Measurements from ENCODE around the gene CIBAR2.

CIBAR2 gene

DNA sequence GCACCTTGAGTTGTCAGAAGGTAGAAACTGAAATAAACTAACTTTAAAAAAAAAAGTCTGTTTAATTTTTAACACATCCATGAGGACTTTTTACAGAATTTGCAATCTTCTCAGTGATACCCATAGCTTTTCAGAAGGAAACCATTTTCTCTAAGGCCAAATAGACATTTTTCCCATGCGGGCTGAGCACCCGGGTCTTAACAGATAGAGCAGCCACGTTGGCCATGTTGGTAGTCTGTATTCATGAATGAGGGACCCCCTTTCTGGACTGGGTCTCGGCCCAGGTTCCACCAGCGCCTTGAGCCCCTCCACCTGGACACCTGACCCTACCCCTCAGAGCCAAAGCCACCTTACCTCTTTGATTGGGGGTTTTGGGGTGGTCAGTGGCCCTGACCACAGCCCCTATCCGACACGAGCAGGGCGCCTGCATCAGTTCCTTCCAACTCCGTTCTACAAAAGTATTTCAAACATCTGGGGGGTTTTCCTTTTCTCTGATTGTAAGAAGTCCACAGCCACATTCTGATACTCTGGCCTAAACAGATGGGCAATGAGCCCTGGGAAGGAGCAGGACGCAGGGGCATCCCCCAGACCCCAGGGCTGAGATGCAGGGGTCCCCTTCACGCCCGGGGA is 18.0 kb downstream of the CIBAR2 start:
- H3K4me3 ChIP-seq (ENCODE audit: low read length), result no peak overlapping the region
- TF ChIP-seq, protein P1, sequence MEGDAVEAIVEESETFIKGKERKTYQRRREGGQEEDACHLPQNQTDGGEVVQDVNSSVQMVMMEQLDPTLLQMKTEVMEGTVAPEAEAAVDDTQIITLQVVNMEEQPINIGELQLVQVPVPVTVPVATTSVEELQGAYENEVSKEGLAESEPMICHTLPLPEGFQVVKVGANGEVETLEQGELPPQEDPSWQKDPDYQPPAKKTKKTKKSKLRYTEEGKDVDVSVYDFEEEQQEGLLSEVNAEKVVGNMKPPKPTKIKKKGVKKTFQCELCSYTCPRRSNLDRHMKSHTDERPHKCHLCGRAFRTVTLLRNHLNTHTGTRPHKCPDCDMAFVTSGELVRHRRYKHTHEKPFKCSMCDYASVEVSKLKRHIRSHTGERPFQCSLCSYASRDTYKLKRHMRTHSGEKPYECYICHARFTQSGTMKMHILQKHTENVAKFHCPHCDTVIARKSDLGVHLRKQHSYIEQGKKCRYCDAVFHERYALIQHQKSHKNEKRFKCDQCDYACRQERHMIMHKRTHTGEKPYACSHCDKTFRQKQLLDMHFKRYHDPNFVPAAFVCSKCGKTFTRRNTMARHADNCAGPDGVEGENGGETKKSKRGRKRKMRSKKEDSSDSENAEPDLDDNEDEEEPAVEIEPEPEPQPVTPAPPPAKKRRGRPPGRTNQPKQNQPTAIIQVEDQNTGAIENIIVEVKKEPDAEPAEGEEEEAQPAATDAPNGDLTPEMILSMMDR (conservative IDR thresholded peaks at IDR 0.05; ENCODE audit: low read depth, low read length), result no peak
- no peak for DNase-seq (ENCODE audit: low read depth)

DNA sequence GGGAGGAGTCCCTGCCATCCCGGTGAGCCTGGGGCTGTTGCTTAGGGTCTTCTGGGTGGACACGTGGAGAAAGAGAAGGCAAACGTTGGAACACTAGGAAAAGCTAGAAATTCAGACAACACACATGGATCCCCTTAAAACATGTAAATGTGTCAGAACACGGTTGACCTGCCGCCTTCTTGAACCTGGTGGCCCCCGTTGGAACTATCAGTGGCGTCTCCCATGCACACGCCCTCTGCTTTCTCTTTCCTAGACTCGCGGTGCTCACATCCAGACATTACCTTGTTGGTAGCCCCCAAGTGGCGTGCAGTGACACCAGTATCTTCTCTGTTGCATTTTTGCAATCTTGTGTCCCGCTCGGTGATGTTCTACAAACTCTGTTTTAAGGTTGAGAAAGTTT is 18.6 kb downstream of the CIBAR2 start:
- DNase-seq (ENCODE audit: low read depth), result no peak
- no peak overlapping the region for H3K4me3 ChIP-seq (ENCODE audit: low read length)
- TF ChIP-seq, protein P1 (conservative IDR thresholded peaks at IDR 0.05; ENCODE audit: low read depth, low read length), result no peak

DNA sequence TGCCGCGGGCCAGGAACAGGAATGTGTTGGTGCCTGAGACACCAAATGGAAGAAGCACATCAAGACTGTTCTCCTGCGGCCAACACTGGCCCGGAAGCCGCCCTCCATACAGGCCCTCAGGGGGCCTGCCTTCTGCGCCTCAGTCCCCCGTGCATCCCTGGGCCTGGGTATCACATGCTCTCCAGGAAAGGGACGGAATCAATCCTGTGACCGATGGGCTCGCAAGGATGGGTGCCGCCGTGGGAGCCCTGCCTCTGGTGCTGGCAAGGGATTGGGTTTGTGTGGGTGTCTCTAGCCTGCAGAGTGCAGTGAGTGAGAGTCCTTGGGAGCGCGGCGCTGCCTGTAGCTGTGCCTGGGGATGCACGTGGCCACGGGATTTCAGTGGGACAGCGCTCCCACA is 19.4 kb downstream of the CIBAR2 start:
- TF ChIP-seq, protein P1 (conservative IDR thresholded peaks at IDR 0.05; ENCODE audit: low read depth, low read length), result no peak
- no peak for DNase-seq (ENCODE audit: low read depth)
- no peak overlapping the region for H3K4me3 ChIP-seq (ENCODE audit: low read length)

DNA sequence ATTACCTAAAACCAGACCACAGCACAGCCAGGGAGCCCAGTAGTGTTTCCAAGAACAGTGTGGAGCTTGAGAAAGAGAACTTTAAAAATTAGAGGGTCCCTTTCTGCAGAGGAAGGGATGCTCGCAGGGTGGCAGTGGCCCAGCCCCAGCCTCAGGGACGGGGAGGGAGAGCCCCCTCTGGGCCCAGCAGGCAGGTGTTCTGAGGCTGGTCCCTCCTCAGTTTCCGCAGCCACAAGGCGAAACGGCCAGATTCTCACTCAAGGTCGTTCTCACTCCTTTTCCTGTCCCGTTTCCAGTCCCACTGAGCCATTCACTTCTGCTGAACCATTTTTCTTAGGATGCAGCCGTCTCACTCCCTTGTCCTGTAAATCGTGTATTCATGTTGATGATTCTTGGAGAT is 20.0 kb downstream of the CIBAR2 start:
- H3K4me3 ChIP-seq (ENCODE audit: low read length), result no peak overlapping the region
- no peak for DNase-seq (ENCODE audit: low read depth)
- TF ChIP-seq, protein P1 (conservative IDR thresholded peaks at IDR 0.05; ENCODE audit: low read depth, low read length), result no peak

DNA sequence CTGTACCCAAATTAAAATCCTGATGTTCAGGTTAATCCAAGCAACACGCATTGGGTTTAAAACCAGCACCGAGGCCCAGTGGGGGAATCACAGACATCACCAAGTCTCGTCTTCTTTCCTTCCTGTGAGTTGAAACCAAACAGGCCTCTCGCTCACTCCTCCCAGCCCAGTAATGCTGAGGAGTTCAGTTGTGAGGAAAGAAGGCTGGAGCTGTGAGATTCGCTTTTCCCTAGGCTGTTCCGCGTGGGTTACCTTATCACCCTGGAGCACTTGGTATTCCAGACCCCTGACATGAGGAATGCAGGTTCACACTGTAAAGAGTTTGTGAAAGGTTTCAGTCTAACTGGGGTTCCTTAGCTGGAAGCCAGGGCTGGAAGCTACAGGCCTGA is 20.8 kb downstream of the CIBAR2 start:
- TF ChIP-seq, protein P1 (conservative IDR thresholded peaks at IDR 0.05; ENCODE audit: low read depth, low read length), result no peak
- no peak for DNase-seq (ENCODE audit: low read depth)

DNA sequence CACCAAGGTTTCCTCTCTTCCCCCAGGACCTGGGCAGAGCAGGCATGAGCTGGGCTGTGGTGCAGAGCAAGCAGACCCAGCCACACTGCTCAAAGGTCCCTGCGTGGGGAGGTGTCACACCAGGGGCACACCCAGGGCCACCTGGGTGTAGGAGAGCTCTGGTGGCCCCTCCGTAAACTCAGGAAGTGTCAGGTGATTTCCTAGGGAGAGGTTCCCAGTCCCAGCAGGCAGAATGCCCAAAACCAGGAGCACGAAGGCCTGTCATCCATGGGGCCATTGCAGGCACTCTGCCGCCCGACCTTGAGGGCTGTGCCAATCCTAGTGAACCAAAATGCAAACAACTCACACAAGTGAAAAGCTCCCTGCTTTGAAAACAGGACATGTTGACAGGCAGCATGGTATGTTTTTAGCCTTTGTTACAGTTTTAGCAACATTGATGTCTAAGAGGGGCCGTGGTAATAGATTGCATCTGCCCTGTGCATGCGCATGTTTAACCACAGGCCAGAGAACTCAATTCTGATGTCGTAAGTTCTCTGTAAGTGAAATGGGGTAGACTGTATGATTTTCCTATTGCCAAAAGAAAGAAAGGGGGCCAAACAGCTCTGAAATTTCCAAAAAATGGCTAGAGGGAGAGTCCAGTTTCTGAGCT is 21.3 kb downstream of the CIBAR2 start:
- DNase-seq (ENCODE audit: low read depth), result no peak
- H3K4me3 ChIP-seq (ENCODE audit: low read length), result no peak overlapping the region
- TF ChIP-seq, protein P1 (conservative IDR thresholded peaks at IDR 0.05; ENCODE audit: low read depth, low read length), result no peak

More for the DNA sequence above, 20.8 kb downstream of the CIBAR2 start:
- no peak overlapping the region for H3K4me3 ChIP-seq (ENCODE audit: low read length)

DNA sequence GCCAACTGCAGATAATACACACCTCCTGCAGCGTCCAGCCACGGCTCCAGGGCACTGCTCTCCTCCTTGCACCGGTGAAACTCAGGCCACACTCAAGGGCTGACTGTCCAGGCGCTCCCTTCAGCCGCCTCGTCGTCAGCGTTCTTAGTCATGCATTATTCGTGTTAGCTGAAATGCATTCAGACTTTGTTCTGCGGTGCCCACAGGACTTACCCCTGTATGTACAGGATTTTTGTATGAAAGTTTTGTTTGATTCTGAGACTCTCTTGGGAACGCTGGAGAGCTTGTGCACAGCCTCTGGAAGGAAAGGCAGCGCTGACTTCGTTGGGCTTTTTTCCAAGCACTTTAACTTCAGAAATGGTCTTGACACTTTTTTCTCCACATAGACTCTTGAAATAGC is 22.1 kb downstream of the CIBAR2 start:
- H3K4me3 ChIP-seq (ENCODE audit: low read length), result no peak overlapping the region
- no peak for DNase-seq (ENCODE audit: low read depth)
- TF ChIP-seq, protein P1 (conservative IDR thresholded peaks at IDR 0.05; ENCODE audit: low read depth, low read length), result no peak
